Chondrocyte (in vitro differentiated cells): ENCODE measurements around the gene DNAJB6. TPM values are rescaled to one million over a fixed set of nuclear protein-coding genes. Genes with fewer than 3 reads are reported as not detected.
"Not testable (repeated sequence)": the region's sequence is repeated elsewhere in the genome, so short reads cannot be mapped to it uniquely, and the experiment has no call there.

Source experiments
- DNase-seq: peaks from one replicate; pipeline ENCODE4 v3.0.0; 2021; ENCODE audit warnings: mixed read lengths, low spot score
- H3K27ac Mint-ChIP-seq: one replicate; pipeline ENCODE4 v1.8.0; 2021; ENCODE audit warnings: mild to moderate bottlenecking, moderate library complexity, mixed read lengths; ENCODE audit not compliant: unreplicated experiment
- H3K27me3 Mint-ChIP-seq: 2 replicates; pipeline ENCODE4 v1.8.0; 2021; ENCODE audit warnings: low read depth, mixed read lengths
- H3K36me3 Mint-ChIP-seq: 2 replicates; pipeline ENCODE4 v1.8.0; 2021; ENCODE audit warnings: low read depth, mixed read lengths
- H3K4me1 Mint-ChIP-seq: 2 replicates; pipeline ENCODE4 v1.8.0; 2021; ENCODE audit warnings: low read depth, mild to moderate bottlenecking, mixed read lengths
- H3K4me3 Mint-ChIP-seq: one replicate; pipeline ENCODE4 v1.8.0; 2021; ENCODE audit warnings: mild to moderate bottlenecking, moderate library complexity, mixed read lengths; ENCODE audit not compliant: unreplicated experiment
- H3K9me3 Mint-ChIP-seq: 2 replicates; pipeline ENCODE4 v1.8.0; 2021; ENCODE audit warnings: low read depth, mixed read lengths
- CTCF ChIP-seq: fragments of 200-600 bp; sonication (generic); IDR thresholded peaks from 2 replicates; pipeline ENCODE4 v1.5.0; 2021; ENCODE audit warnings: antibody characterized with exemption, mild to moderate bottlenecking, moderate library complexity
- total RNA-seq: library from RNA; stranded (reverse); gene quantifications from 3 replicates; pipeline ENCODE4 v1.2.1, GENCODE V29; 2021

The DNAJB6 gene
- total RNA-seq, 1 donor from 2014 or later, result 108 TPM

- Mint-ChIP-seq H3K4me3 (no peak overlapping the region), H3K4me1 (no peaks in the 10 kb centered on the region)
- TF ChIP-seq CTCF, result no peak
Observed at GRCh38 chr7:157445956-157446295, 109.1 kb downstream of the DNAJB6 start.

GRCh38 chr7:157446322-157446721 is 109.5 kb downstream of the DNAJB6 start:
- Mint-ChIP-seq H3K4me3 (no peak overlapping the region), H3K9me3 (no peaks in the 10 kb centered on the region), H3K27me3 (peaks cover 2% of the 10 kb centered on the region), H3K4me1 (no peaks in the 10 kb centered on the region), H3K36me3 (no peaks in the 10 kb centered on the region), H3K27ac (no peak overlapping the region)
- peak; percentile 82 for DNase-seq
- TF ChIP-seq CTCF, result no peak

More at GRCh38 chr7:157445956-157446295, 109.1 kb downstream of the DNAJB6 start:
- peak; percentile 62 for DNase-seq
- H3K27ac Mint-ChIP-seq, result no peak overlapping the region
- H3K9me3 Mint-ChIP-seq, result no peaks in the 10 kb centered on the region
- peaks cover 2% of the 10 kb centered on the region for H3K27me3 Mint-ChIP-seq
- no peaks in the 10 kb centered on the region for H3K36me3 Mint-ChIP-seq

GRCh38 chr7:157454003-157454402 is 117.2 kb downstream of the DNAJB6 start:
- Mint-ChIP-seq H3K9me3 (peaks cover 14% of the 10 kb centered on the region), H3K27me3 (peaks cover 32% of the 10 kb centered on the region)
- H3K27ac Mint-ChIP-seq, H3K4me1 Mint-ChIP-seq, H3K4me3 Mint-ChIP-seq, H3K36me3 Mint-ChIP-seq: not testable (repeated sequence)
- peak; percentile 37 for DNase-seq

- Mint-ChIP-seq H3K27me3 (peaks cover 34% of the 10 kb centered on the region), H3K9me3 (peaks cover 11% of the 10 kb centered on the region), H3K4me3 (no peak overlapping the region), H3K36me3 (peaks cover 5% of the 10 kb centered on the region), H3K4me1 (peaks cover 10% of the 10 kb centered on the region), H3K27ac (peak overlapping the region; percentile 28)
- no peak for TF ChIP-seq CTCF
- no peak for DNase-seq
Observed at GRCh38 chr7:157457355-157458253, 120.8 kb downstream of the DNAJB6 start.

- TF ChIP-seq CTCF, result no peak
- H3K9me3 Mint-ChIP-seq, result peaks cover 6% of the 10 kb centered on the region
- peaks cover 5% of the 10 kb centered on the region for H3K36me3 Mint-ChIP-seq
- no peak overlapping the region for H3K4me3 Mint-ChIP-seq
- H3K4me1 Mint-ChIP-seq, result peaks cover 10% of the 10 kb centered on the region
- H3K27me3 Mint-ChIP-seq, result peaks cover 37% of the 10 kb centered on the region
- no peak overlapping the region for H3K27ac Mint-ChIP-seq
- no peak for DNase-seq
Observed at GRCh38 chr7:157458254-157458633, 121.4 kb downstream of the DNAJB6 start.

- no peak overlapping the region for H3K4me3 Mint-ChIP-seq
- H3K36me3 Mint-ChIP-seq, result peaks cover 2% of the 10 kb centered on the region
- no peaks in the 10 kb centered on the region for H3K9me3 Mint-ChIP-seq
- peaks cover 10% of the 10 kb centered on the region for H3K4me1 Mint-ChIP-seq
- H3K27me3 Mint-ChIP-seq, result peaks cover 44% of the 10 kb centered on the region
- DNase-seq, result no peak
- no peak overlapping the region for H3K27ac Mint-ChIP-seq
- no peak for TF ChIP-seq CTCF
Observed at GRCh38 chr7:157459966-157460365, 123.2 kb downstream of the DNAJB6 start.
